Measurements from ENCODE around the gene TRDMT1. TPM values are rescaled to one million over a fixed set of nuclear protein-coding genes. Genes with fewer than 3 reads are reported as not detected.

The TRDMT1 gene
- total RNA-seq, 1 experiment from 2014 or later: 20.2 TPM

GRCh38 chr10:17183110-17183509 is 18.4 kb downstream of the TRDMT1 start:
- Histone ChIP-seq H2BK120ac (ENCODE audit: low read depth, low read length, poor library complexity, severe bottlenecking) (no peak overlapping the region), H3K14ac (ENCODE audit: insufficient read depth, low read length) (no peak overlapping the region), H3K79me1 (ENCODE audit: insufficient read depth, low read depth, low read length, poor library complexity, severe bottlenecking) (peaks cover 4% of the 10 kb centered on the region), H3K9me3 (ENCODE audit: control insufficient read depth, low read depth, low read length) (no peaks in the 10 kb centered on the region), H2BK5ac (ENCODE audit: insufficient read length, low read length) (no peak overlapping the region), H4K20me1 (ENCODE audit: control insufficient read depth, insufficient read depth, insufficient read length) (no peaks in the 10 kb centered on the region), H3K4me1 (ENCODE audit: insufficient read depth, low read length) (peaks cover 6% of the 10 kb centered on the region; the same call in 1 of the 2 replicates), H3K9ac (ENCODE audit: extremely low read depth, insufficient read length, low read length) (no peak overlapping the region), H3K79me2 (ENCODE audit: insufficient read depth, low read length) (no peaks in the 10 kb centered on the region), H3K18ac (ENCODE audit: insufficient read length, low read depth, low read length) (no peak overlapping the region), H4K91ac (ENCODE audit: insufficient read length, low read depth, low read length) (no peak overlapping the region), H3K23me2 (ENCODE audit: insufficient read length, low read depth, low read length, poor library complexity, severe bottlenecking) (no peaks in the 10 kb centered on the region), H3K56ac (ENCODE audit: insufficient read length, low read depth, low read length) (no peak overlapping the region), H2BK20ac (ENCODE audit: low read depth, low read length, poor library complexity, severe bottlenecking) (no peak overlapping the region), H3K27me3 (ENCODE audit: insufficient read depth, low read length) (no peaks in the 10 kb centered on the region), H3K4me2 (ENCODE audit: insufficient read depth, insufficient read length, low read length) (no peak overlapping the region), H3T11ph (ENCODE audit: low read length) (no peak overlapping the region), H3K27ac (ENCODE audit: insufficient read length, low read depth, low read length) (no peak overlapping the region), H4K5ac (ENCODE audit: insufficient read length, low read depth, low read length) (no peak overlapping the region), H3K4ac (ENCODE audit: low read depth, low read length) (no peak overlapping the region), H2AFZ (ENCODE audit: low read length) (no peak overlapping the region), H2BK15ac (ENCODE audit: low read depth, low read length) (no peak overlapping the region), H4K8ac (replicated peaks; ENCODE audit: insufficient read length, low read depth, low read length) (no peak overlapping the region), H2AK5ac (ENCODE audit: insufficient read length, low read length) (no peak overlapping the region), H3K23ac (ENCODE audit: insufficient read length, low read depth, low read length) (no peak overlapping the region), H2BK12ac (ENCODE audit: insufficient read length, low read depth, low read length) (no peak overlapping the region)
- no peak overlapping the region for H3K27ac Mint-ChIP-seq
- DNase-seq: no peak
- no CpG with 5 or more reads among the region's 2 CpGs for WGBS (ENCODE audit: extremely low coverage, insufficient read length, low lambda C conversion rate)
- H3K9me3 Mint-ChIP-seq: no peaks in the 10 kb centered on the region
- no peak overlapping the region for H3K4me3 Mint-ChIP-seq
- H3K4me1 Mint-ChIP-seq: peaks cover 11 to 12% of the 10 kb centered on the region in 2 experiments
- TF ChIP-seq, protein P1, sequence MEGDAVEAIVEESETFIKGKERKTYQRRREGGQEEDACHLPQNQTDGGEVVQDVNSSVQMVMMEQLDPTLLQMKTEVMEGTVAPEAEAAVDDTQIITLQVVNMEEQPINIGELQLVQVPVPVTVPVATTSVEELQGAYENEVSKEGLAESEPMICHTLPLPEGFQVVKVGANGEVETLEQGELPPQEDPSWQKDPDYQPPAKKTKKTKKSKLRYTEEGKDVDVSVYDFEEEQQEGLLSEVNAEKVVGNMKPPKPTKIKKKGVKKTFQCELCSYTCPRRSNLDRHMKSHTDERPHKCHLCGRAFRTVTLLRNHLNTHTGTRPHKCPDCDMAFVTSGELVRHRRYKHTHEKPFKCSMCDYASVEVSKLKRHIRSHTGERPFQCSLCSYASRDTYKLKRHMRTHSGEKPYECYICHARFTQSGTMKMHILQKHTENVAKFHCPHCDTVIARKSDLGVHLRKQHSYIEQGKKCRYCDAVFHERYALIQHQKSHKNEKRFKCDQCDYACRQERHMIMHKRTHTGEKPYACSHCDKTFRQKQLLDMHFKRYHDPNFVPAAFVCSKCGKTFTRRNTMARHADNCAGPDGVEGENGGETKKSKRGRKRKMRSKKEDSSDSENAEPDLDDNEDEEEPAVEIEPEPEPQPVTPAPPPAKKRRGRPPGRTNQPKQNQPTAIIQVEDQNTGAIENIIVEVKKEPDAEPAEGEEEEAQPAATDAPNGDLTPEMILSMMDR (conservative IDR thresholded peaks at IDR 0.05): peak; percentile 54; the same call in 2 of the 3 replicates
- no peaks in the 10 kb centered on the region for H3K36me3 Mint-ChIP-seq (ENCODE audit: insufficient read depth in 1 of 3, low read depth in 3 of 3)
- no peaks in the 10 kb centered on the region for H3K27me3 Mint-ChIP-seq (ENCODE audit: low read depth)

All from H9 (cell line).